T follicular helper cell (primary cell): ENCODE results near the gene ACER3.
"Not testable (repeated sequence)": the region's sequence is repeated elsewhere in the genome, so short reads cannot be mapped to it uniquely, and the experiment has no call there.

Experiments used
- DNase-seq: peaks from one replicate; pipeline ENCODE4 v3.0.0-alpha.2; 2020; ENCODE audit warnings: low read depth

ACER3 gene

GRCh38 chr11:76995081-76995576, 134.4 kb downstream of the ACER3 start:
- no peak for DNase-seq

- no peak for DNase-seq
Observed at GRCh38 chr11:76997512-76997911, 136.8 kb downstream of the ACER3 start.

GRCh38 chr11:76999597-76999996, 138.9 kb downstream of the ACER3 start:
- no peak for DNase-seq

GRCh38 chr11:77001613-77002012, 140.9 kb downstream of the ACER3 start:
- DNase-seq: no peak

GRCh38 chr11:77002776-77003175, 142.1 kb downstream of the ACER3 start:
- no peak for DNase-seq

- DNase-seq: no peak
Observed at GRCh38 chr11:77003963-77004362, 143.2 kb downstream of the ACER3 start.

GRCh38 chr11:77009533-77010160, 148.9 kb downstream of the ACER3 start:
- DNase-seq: no peak

- no peak for DNase-seq
Observed at GRCh38 chr11:77014669-77015068, 154.0 kb downstream of the ACER3 start.

GRCh38 chr11:77018396-77018924, 157.7 kb downstream of the ACER3 start:
- not testable (repeated sequence) for DNase-seq

- no peak for DNase-seq
Observed at GRCh38 chr11:77019976-77020595, 159.4 kb downstream of the ACER3 start.

- DNase-seq: no peak
Observed at GRCh38 chr11:77020734-77021133, 160.0 kb downstream of the ACER3 start.

GRCh38 chr11:77024745-77025144, 164.0 kb downstream of the ACER3 start:
- DNase-seq: no peak

GRCh38 chr11:77026221-77026620, 165.5 kb downstream of the ACER3 start:
- no peak for DNase-seq

- DNase-seq: no peak
Observed at GRCh38 chr11:77026743-77027142, 166.0 kb downstream of the ACER3 start.

GRCh38 chr11:77027275-77027674, 166.6 kb downstream of the ACER3 start:
- DNase-seq: no peak

GRCh38 chr11:77029829-77030228, 169.1 kb downstream of the ACER3 start:
- DNase-seq: no peak

- no peak for DNase-seq
Observed at GRCh38 chr11:77030834-77031414, 170.2 kb downstream of the ACER3 start.

GRCh38 chr11:77031599-77031998, 170.9 kb downstream of the ACER3 start:
- DNase-seq: no peak

GRCh38 chr11:77035039-77035438, 174.3 kb downstream of the ACER3 start:
- DNase-seq: no peak

- no peak for DNase-seq
Observed at GRCh38 chr11:77035580-77035979, 174.9 kb downstream of the ACER3 start.

- no peak for DNase-seq
Observed at GRCh38 chr11:77036398-77036797, 175.7 kb downstream of the ACER3 start.

GRCh38 chr11:77037057-77037456, 176.3 kb downstream of the ACER3 start:
- no peak for DNase-seq
